ENCODE data around the gene ARHGDIG. TPM values are rescaled to one million over a fixed set of nuclear protein-coding genes. Genes with fewer than 3 reads are reported as not detected.
"Not testable (repeated sequence)": the region's sequence is repeated elsewhere in the genome, so short reads cannot be mapped to it uniquely, and the experiment has no call there.

ARHGDIG gene
- total RNA-seq, 2 donors from 2014 or later = 1.8 to 20.0 TPM

DNA sequence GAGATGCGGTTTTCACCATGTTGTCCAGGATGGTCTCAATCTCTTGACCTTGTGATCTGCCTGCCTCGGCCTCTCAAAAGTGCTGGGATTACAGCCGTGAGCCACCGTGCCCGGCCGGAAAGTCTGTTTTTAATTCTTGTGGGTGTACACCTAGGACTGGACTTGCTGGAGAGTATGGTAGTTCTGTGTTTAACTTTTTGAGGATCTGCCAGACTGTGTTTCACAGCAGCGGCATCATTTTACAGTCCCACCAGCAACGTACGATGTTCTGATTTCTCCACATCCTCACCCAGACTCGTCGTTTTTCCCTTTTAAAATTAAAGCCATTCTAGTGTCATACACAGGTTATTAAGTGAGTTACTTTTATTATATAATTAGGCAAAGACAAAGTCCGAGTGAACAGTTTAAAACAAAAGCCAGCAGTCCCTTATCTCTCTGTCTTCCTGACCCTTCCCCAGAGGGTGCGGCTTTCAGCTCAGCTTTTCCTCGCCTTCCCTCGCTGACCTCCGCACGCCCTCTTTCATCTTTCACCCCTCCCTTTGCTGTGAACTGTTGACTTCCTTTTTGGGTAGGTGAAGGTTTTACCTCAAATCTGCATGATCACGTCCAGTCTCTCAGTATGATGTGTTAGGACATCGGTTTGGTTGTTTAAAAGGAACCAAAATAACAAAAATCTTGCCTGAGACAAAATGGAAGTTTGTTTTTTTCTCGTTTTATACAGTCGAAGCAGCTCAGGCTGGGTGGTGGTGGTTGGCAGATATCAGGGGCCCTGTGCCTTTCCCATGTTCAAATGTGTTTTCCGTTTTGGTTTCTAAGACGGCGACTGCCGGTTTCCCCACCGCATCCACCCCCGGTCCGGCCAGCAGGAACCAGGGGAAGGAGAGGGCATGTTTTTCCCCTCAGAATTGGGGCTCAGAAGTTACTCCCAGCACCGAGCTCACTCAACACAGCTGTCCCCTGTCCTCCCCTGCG, 27.7 kb upstream of the ARHGDIG start:
- peak; percentile 84 for DNase-seq
- TF ChIP-seq, protein P1, sequence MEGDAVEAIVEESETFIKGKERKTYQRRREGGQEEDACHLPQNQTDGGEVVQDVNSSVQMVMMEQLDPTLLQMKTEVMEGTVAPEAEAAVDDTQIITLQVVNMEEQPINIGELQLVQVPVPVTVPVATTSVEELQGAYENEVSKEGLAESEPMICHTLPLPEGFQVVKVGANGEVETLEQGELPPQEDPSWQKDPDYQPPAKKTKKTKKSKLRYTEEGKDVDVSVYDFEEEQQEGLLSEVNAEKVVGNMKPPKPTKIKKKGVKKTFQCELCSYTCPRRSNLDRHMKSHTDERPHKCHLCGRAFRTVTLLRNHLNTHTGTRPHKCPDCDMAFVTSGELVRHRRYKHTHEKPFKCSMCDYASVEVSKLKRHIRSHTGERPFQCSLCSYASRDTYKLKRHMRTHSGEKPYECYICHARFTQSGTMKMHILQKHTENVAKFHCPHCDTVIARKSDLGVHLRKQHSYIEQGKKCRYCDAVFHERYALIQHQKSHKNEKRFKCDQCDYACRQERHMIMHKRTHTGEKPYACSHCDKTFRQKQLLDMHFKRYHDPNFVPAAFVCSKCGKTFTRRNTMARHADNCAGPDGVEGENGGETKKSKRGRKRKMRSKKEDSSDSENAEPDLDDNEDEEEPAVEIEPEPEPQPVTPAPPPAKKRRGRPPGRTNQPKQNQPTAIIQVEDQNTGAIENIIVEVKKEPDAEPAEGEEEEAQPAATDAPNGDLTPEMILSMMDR (IDR thresholded peaks at IDR 0.05) = no peak
- Histone ChIP-seq H3K27me3 (no peaks in the 10 kb centered on the region), H3K4me3 (no peak overlapping the region), H3K4me1 (peaks cover 9% of the 10 kb centered on the region), H3K9ac (ENCODE audit: low read depth in 2 of 2, low read length in 2 of 2) (peak overlapping the region in 1 of 2 donors; percentile 48), H3K27ac (peak overlapping the region; percentile 39), H3K9me3 (no peaks in the 10 kb centered on the region), H3K36me3 (no peaks in the 10 kb centered on the region)
- intact Hi-C loops (cut with DNase I) = no loop called here

DNA sequence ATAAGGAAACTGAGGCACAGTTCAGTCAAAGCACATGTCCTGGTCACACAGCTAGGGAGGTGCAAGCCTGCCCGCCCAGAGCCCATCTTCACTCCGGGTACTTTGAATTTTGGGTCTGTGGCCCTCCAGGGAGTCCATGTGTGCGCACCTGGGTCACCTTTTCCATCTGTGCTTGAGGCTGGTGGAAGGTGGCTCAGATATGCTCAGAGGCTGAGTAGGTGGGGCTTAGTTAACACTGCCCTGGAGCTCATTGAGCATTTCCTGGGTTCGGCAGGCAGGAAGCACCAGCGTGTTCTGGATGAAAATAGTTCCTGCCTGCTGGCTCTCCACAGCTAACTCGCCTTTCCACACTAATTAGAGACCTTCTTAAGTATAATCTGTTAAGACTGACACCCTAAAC, 26.6 kb upstream of the ARHGDIG start:
- peak; percentile 56 for DNase-seq
- no peak overlapping the region for H3K9ac ChIP-seq (ENCODE audit: low read depth in 2 of 2, low read length in 2 of 2)
- TF ChIP-seq, protein P1 (IDR thresholded peaks at IDR 0.05) = no peak
- H3K27ac ChIP-seq = peak overlapping the region; percentile 39
- no peaks in the 10 kb centered on the region for H3K9me3 ChIP-seq
- intact Hi-C loops (cut with DNase I) = no loop called here
- H3K27me3 ChIP-seq = no peaks in the 10 kb centered on the region
- H3K36me3 ChIP-seq = no peaks in the 10 kb centered on the region
- no peak overlapping the region for H3K4me3 ChIP-seq
- peaks cover 9% of the 10 kb centered on the region for H3K4me1 ChIP-seq

DNA sequence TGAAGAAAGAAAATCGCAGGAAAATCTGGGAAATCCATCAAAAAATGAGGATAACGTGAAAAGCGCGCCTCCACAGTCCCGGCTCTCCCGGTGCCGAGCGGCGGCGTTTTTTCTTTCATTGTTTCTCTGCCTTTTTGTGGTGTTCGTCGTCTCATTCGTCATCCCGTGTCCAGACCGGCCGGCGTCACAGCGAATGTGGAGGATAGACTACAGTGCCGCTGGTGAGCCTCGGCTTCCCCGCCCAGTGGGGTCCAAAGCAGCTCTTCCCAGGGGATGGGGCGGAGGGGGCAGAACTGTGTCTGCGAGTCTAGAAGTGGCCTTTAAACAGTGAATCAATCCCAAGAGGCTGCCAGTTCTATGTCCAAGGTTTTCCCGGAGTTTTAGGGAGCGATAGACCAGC, 25.9 kb upstream of the ARHGDIG start:
- H3K27ac ChIP-seq = no peak overlapping the region
- DNase-seq = no peak
- H3K36me3 ChIP-seq = no peaks in the 10 kb centered on the region
- H3K9me3 ChIP-seq = no peaks in the 10 kb centered on the region
- no peak overlapping the region for H3K9ac ChIP-seq (ENCODE audit: low read depth in 2 of 2, low read length in 2 of 2)
- TF ChIP-seq, protein P1 (IDR thresholded peaks at IDR 0.05) = no peak
- peaks cover 9% of the 10 kb centered on the region for H3K4me1 ChIP-seq
- no peak overlapping the region for H3K4me3 ChIP-seq
- intact Hi-C loops (cut with DNase I) = no loop called here
- H3K27me3 ChIP-seq = no peaks in the 10 kb centered on the region

DNA sequence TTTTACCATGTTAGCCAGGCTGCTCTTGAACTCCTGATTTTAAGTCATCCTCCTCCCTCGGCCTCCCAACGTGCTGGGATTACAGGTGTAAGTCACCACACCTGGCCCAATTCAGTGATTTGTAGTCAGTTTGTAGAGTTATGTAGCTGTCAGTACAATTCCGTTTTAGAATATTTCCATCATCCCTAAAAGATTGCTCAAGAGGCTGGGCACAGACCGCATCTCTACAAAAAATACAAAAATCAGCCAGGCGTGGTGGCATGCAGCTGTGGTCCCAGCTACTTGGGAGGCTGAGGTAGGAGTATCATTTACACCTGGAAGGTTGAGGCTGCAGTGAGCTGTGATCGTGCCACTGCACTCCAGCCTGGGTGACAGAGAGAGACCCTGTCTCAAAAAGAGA, 25.2 kb upstream of the ARHGDIG start:
- no peaks in the 10 kb centered on the region for H3K36me3 ChIP-seq

DNA sequence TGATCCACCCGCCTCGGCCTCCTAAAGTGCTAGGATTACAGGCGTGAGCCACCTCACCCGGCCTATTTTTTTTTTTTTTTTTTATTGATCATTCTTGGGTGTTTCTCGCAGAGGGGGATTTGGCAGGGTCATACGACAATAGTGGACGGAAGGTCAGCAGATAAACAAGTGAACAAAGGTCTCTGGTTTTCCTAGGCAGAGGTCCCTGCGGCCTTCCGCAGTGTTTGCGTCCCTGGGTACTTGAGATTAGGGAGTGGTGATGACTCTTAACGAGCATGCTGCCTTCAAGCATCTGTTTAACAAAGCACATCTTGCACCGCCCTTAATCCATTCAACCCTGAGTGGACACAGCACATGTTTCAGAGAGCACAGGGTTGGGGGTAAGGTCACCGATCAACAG, 22.3 kb upstream of the ARHGDIG start:
- H3K36me3 ChIP-seq; H3K4me3 ChIP-seq; H3K4me1 ChIP-seq; H3K27me3 ChIP-seq; H3K27ac ChIP-seq; intact Hi-C loops (cut with DNase I); H3K9ac ChIP-seq (ENCODE audit: low read depth in 2 of 2, low read length in 2 of 2); DNase-seq; H3K9me3 ChIP-seq: not testable (repeated sequence)

More for the DNA sequence above, 25.2 kb upstream of the ARHGDIG start:
- intact Hi-C loops (cut with DNase I) = no loop called here
- Histone ChIP-seq H3K27ac (no peak overlapping the region), H3K27me3 (no peaks in the 10 kb centered on the region), H3K9me3 (no peaks in the 10 kb centered on the region), H3K9ac (ENCODE audit: low read depth in 2 of 2, low read length in 2 of 2) (no peak overlapping the region), H3K4me3 (no peak overlapping the region), H3K4me1 (peaks cover 9% of the 10 kb centered on the region)
- DNase-seq = no peak
- TF ChIP-seq, protein P1 (IDR thresholded peaks at IDR 0.05) = no peak

DNA sequence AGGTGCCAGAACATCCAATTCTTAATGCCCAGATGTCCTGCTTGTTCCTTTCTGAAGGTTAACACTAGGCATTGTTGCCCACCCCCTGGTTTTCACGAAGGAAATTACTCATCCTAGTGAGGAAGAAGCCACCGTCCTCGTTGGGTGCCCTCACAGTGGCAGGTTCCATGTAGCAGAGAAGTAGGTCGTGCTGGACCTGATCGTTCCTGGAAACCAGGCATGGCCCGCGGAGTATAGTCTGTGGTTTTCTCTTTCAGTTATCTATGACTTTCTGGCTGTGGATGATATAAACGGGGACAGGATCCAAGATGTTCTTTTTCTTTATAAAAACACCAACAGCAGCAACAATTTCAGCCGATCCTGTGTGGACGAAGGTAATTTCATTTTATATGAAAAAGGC, 21.2 kb upstream of the ARHGDIG start:
- TF ChIP-seq, protein P1 (IDR thresholded peaks at IDR 0.05) = no peak
- Histone ChIP-seq H3K27me3 (no peaks in the 10 kb centered on the region), H3K9ac (ENCODE audit: low read depth in 2 of 2, low read length in 2 of 2) (no peak overlapping the region), H3K9me3 (no peaks in the 10 kb centered on the region), H3K4me3 (no peak overlapping the region), H3K4me1 (peaks cover under 1% of the 10 kb centered on the region), H3K27ac (no peak overlapping the region), H3K36me3 (peaks cover 4% of the 10 kb centered on the region)
- intact Hi-C loops (cut with DNase I) = no loop called here
- no peak for DNase-seq

All from colonic mucosa (tissue), 4 donors.